Measurements from ENCODE around the gene NOX3.
"Not testable (repeated sequence)": the region's sequence is repeated elsewhere in the genome, so short reads cannot be mapped to it uniquely, and the experiment has no call there.

The NOX3 gene

GRCh38 chr6:155455766-155456165 is at the start of gene NOX3:
Gene NOX3 (minus strand): TSS chr6:155455839. CDS start chr6:155455800, 39 bp downstream.
- DNase-seq = no peak

GRCh38 chr6:155504848-155505607 is 49.4 kb upstream of the NOX3 start:
- DNase-seq = no peak

GRCh38 chr6:155502393-155502792 is 46.8 kb upstream of the NOX3 start:
- DNase-seq = no peak

GRCh38 chr6:155499574-155499973 is 43.9 kb upstream of the NOX3 start:
- DNase-seq = no peak

GRCh38 chr6:155498370-155498769 is 42.7 kb upstream of the NOX3 start:
- no peak for DNase-seq

GRCh38 chr6:155497273-155497672 is 41.6 kb upstream of the NOX3 start:
- DNase-seq = no peak

- DNase-seq = no peak
Measured at GRCh38 chr6:155495011-155495768, 39.6 kb upstream of the NOX3 start.

- DNase-seq = peak; percentile 46
Measured at GRCh38 chr6:155493694-155494143, 38.1 kb upstream of the NOX3 start.

GRCh38 chr6:155493026-155493693 is 37.5 kb upstream of the NOX3 start:
- no peak for DNase-seq

- no peak for DNase-seq
Measured at GRCh38 chr6:155492061-155492735, 36.6 kb upstream of the NOX3 start.

- no peak for DNase-seq
Measured at GRCh38 chr6:155491421-155491820, 35.8 kb upstream of the NOX3 start.

- DNase-seq = not testable (repeated sequence)
Measured at GRCh38 chr6:155488197-155488596, 32.6 kb upstream of the NOX3 start.

GRCh38 chr6:155487371-155488130 is 31.9 kb upstream of the NOX3 start:
- DNase-seq = no peak

GRCh38 chr6:155486721-155487294 is 31.2 kb upstream of the NOX3 start:
- DNase-seq = no peak

- no peak for DNase-seq
Measured at GRCh38 chr6:155485756-155486155, 30.1 kb upstream of the NOX3 start.

- no peak for DNase-seq
Measured at GRCh38 chr6:155483858-155484257, 28.2 kb upstream of the NOX3 start.

GRCh38 chr6:155481215-155481614 is 25.6 kb upstream of the NOX3 start:
- DNase-seq = no peak

GRCh38 chr6:155473741-155474140 is 18.1 kb upstream of the NOX3 start:
- DNase-seq = no peak

- DNase-seq = no peak
Measured at GRCh38 chr6:155472886-155473285, 17.2 kb upstream of the NOX3 start.

- not testable (repeated sequence) for DNase-seq
Measured at GRCh38 chr6:155470979-155471616, 15.5 kb upstream of the NOX3 start.

- DNase-seq = not testable (repeated sequence)
Measured at GRCh38 chr6:155468543-155468942, 12.9 kb upstream of the NOX3 start.
